Fibroblast of villous mesenchyme (primary cell): Measurements from ENCODE around the gene ZNF181. TPM values are rescaled to one million over a fixed set of nuclear protein-coding genes. Genes with fewer than 3 reads are reported as not detected.

ENCODE experiments used
- DNase-seq: peaks from one replicate; pipeline ENCODE4 v3.0.0-alpha.2; 2010; ENCODE audit warnings: low read depth
- H3K4me3 ChIP-seq: 2 replicates; pipeline ENCODE4 v1.5.1; 2011; ENCODE audit warnings: low read depth, mild to moderate bottlenecking, low read length
- total RNA-seq: library from RNA; depleted of rRNA; stranded (reverse); fragments of >200 nt; gene quantifications from 2 replicates; pipeline ENCODE4 v1.2.3, GENCODE V29; 2012
- TF ChIP-seq, protein P1 (sequence below): IDR thresholded peaks from 2 replicates; pipeline ENCODE4 v1.5.1; 2012; ENCODE audit warnings: low read depth, mild to moderate bottlenecking, low read length; ENCODE audit not compliant: insufficient read depth

Gene ZNF181
- total RNA-seq, 1 donor: 14.7 TPM

DNA sequence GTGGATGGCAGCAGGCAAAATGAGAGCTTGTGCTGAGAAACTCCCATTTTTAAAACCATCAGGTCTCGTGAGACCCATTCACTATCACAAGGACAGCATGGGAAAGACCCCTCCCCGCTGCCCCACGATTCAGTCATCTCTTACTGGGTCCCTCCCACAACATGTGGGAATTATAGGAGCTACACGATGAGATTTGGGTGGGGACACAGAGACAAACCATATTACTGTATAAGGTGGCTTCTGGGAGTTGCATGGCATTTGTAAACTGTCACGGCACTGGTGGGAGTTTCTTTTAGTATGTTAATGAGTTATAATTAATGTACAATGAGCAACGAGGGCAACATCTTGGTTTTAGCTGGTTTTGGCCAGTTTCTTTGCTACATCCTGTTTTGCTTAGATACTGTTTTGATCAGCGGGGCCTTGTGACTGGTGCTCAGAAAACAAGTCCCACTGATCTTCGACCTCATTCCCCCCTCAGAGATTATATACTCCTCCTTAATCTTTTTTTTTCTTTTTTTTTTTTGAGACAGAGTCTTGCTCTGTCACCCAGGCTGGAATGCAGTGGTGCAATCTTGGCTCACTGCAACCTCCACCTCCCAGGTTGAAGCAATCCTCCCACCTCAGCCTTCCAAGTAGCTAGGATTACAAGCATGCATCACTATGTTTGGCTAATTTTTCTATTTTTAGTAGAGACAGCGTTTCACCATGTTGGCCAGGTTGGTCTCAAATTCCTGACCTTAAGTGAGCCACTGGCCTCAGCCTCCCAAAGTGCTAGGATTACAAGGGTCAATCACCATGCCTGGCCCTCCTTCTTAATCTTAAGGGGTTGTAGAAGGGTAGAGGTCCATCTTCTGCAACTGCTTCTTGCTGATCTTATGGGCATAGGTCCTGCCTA, 60.3 kb downstream of the ZNF181 start:
- DNase-seq: no peak
- TF ChIP-seq, protein P1, sequence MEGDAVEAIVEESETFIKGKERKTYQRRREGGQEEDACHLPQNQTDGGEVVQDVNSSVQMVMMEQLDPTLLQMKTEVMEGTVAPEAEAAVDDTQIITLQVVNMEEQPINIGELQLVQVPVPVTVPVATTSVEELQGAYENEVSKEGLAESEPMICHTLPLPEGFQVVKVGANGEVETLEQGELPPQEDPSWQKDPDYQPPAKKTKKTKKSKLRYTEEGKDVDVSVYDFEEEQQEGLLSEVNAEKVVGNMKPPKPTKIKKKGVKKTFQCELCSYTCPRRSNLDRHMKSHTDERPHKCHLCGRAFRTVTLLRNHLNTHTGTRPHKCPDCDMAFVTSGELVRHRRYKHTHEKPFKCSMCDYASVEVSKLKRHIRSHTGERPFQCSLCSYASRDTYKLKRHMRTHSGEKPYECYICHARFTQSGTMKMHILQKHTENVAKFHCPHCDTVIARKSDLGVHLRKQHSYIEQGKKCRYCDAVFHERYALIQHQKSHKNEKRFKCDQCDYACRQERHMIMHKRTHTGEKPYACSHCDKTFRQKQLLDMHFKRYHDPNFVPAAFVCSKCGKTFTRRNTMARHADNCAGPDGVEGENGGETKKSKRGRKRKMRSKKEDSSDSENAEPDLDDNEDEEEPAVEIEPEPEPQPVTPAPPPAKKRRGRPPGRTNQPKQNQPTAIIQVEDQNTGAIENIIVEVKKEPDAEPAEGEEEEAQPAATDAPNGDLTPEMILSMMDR: no peak
- H3K4me3 ChIP-seq: no peak overlapping the region

Other genes starting within 250 kb of the ZNF181 start
- gene SCGB2B2, start 57.1 kb upstream of the ZNF181 start, total RNA-seq: under 0.01 TPM in 2 replicates
- 13.2 and 15.1 TPM in 2 replicates for gene ZNF302, start 56.6 kb upstream of the ZNF181 start, total RNA-seq
- 5.8 and 7.8 TPM in 2 replicates for gene ZNF599, start 39.0 kb downstream of the ZNF181 start, total RNA-seq
- gene ZNF30, start 192.7 kb downstream of the ZNF181 start, total RNA-seq: 3.2 and 3.9 TPM in 2 replicates
- gene ZNF792, start 230.0 kb downstream of the ZNF181 start, total RNA-seq: 5.8 and 6.5 TPM in 2 replicates